Neuronal stem cell (in vitro differentiated cells): Measurements from ENCODE around the gene BHLHE41.
A peak's percentile ranks its signal among the peaks of the same experiment; 100 is the strongest.

Experiments used
- DNase-seq: peaks from one replicate; pipeline ENCODE4 v3.0.0-alpha.2; 2013; ENCODE audit warnings: low spot score
- H2AFZ ChIP-seq: one replicate; pipeline ENCODE4 v1.6.1; 2013; ENCODE audit warnings: mild to moderate bottlenecking, low read length, inconsistent platforms
- H2AK5ac ChIP-seq: 2 replicates; pipeline ENCODE4 v1.6.1; 2013; ENCODE audit warnings: low read depth, mild to moderate bottlenecking, inconsistent platforms, low read length, moderate library complexity, mixed read lengths
- H2BK120ac ChIP-seq: 2 replicates; pipeline ENCODE4 v1.6.1; 2013; ENCODE audit warnings: low read depth, mild to moderate bottlenecking, inconsistent platforms, low read length, moderate library complexity, mixed read lengths
- H2BK12ac ChIP-seq: one replicate; pipeline ENCODE4 v1.6.1; 2013; ENCODE audit warnings: low read length, inconsistent platforms
- H2BK15ac ChIP-seq: 2 replicates; pipeline ENCODE4 v1.6.1; 2013; ENCODE audit warnings: mild to moderate bottlenecking, low read length, inconsistent platforms, mixed read lengths
- H2BK5ac ChIP-seq: one replicate; pipeline ENCODE4 v1.6.1; 2013; ENCODE audit warnings: inconsistent platforms, mild to moderate bottlenecking, low read length, moderate library complexity
- H3K14ac ChIP-seq: one replicate; pipeline ENCODE4 v1.6.1; 2013; ENCODE audit warnings: low read length, inconsistent platforms
- H3K18ac ChIP-seq: 2 replicates; pipeline ENCODE4 v1.6.1; 2013; ENCODE audit warnings: low read length, inconsistent platforms
- H3K23ac ChIP-seq: 2 replicates; pipeline ENCODE4 v1.6.1; 2013; ENCODE audit warnings: low read depth, mild to moderate bottlenecking, mixed read lengths, low read length, inconsistent platforms; ENCODE audit not compliant: poor library complexity
- H3K27ac ChIP-seq: replicated peaks from 3 replicates; pipeline ENCODE4 v1.5.1; 2013; ENCODE audit warnings: low read length, inconsistent platforms
- H3K27me3 ChIP-seq, 3 experiments: 2 replicates each; pipeline ENCODE4 v1.6.1; 2013; ENCODE audit warnings: low read length in 3 of 3, mild to moderate bottlenecking in 2 of 3, inconsistent platforms in 1 of 3, low read depth in 1 of 3, mixed read lengths in 1 of 3, moderate library complexity in 1 of 3; ENCODE audit not compliant: control insufficient read depth in 3 of 3, insufficient read depth in 3 of 3
- H3K36me3 ChIP-seq, 2 donors: replicated peaks in 1 of 2; 2 replicates each; pipeline ENCODE4 v1.6.1; 2013; ENCODE audit warnings: low read length in 2 of 2; ENCODE audit not compliant: control insufficient read depth in 2 of 2, insufficient read depth in 2 of 2
- H3K4ac ChIP-seq: 2 replicates; pipeline ENCODE4 v1.6.1; 2013; ENCODE audit warnings: inconsistent platforms, mild to moderate bottlenecking, low read length, moderate library complexity
- H3K4me1 ChIP-seq, 2 donors: 1 replicate in 1 of 2; 2 replicates in 1 of 2; pipeline ENCODE4 v1.6.1; 2013; ENCODE audit warnings: low read length in 2 of 2, low read depth in 1 of 2; ENCODE audit not compliant: control insufficient read depth in 2 of 2, insufficient read depth in 1 of 2
- H3K4me2 ChIP-seq: one replicate; pipeline ENCODE4 v1.6.1; 2013; ENCODE audit warnings: mild to moderate bottlenecking, low read length, inconsistent platforms; ENCODE audit not compliant: insufficient read depth, poor library complexity, severe bottlenecking
- H3K4me3 ChIP-seq, 2 donors: 2 replicates each; pipeline ENCODE4 v1.5.1; 2013; ENCODE audit warnings: low read length in 2 of 2, mild to moderate bottlenecking in 2 of 2, inconsistent platforms in 1 of 2, moderate library complexity in 1 of 2
- H3K79me1 ChIP-seq: one replicate; pipeline ENCODE4 v1.6.1; 2013; ENCODE audit warnings: low read depth, mild to moderate bottlenecking, inconsistent platforms, low read length, moderate library complexity
- H3K9ac ChIP-seq: one replicate; pipeline ENCODE4 v1.6.1; 2013; ENCODE audit warnings: mild to moderate bottlenecking, low read depth, low read length, inconsistent platforms; ENCODE audit not compliant: poor library complexity
- H3K9me3 ChIP-seq, 2 donors: replicated peaks in 1 of 2; 2 replicates each; pipeline versions ENCODE3 to v1.6.1; 2013; ENCODE audit warnings: low read length in 2 of 2, mild to moderate bottlenecking in 2 of 2, inconsistent platforms in 1 of 2, low read depth in 1 of 2, mixed read lengths in 1 of 2, moderate library complexity in 1 of 2; ENCODE audit not compliant: control insufficient read depth in 2 of 2, insufficient read depth in 1 of 2
- H4K8ac ChIP-seq: one replicate; pipeline ENCODE4 v1.6.1; 2013; ENCODE audit warnings: low read depth, mild to moderate bottlenecking, inconsistent platforms, low read length, moderate library complexity
- H4K91ac ChIP-seq: one replicate; pipeline ENCODE4 v1.6.1; 2013; ENCODE audit warnings: low read length, low read depth, mild to moderate bottlenecking, inconsistent platforms; ENCODE audit not compliant: poor library complexity
- WGBS, 2 donors: extraction: QIAGEN DNeasy Blood & Tissue Kit; methylation state at CpG; one replicate each; pipeline ENCODE4 v1.1.7; 2013; ENCODE audit warnings: missing lambda C conversion rate in 2 of 2, mixed read lengths in 1 of 2; ENCODE audit not compliant: insufficient read length in 2 of 2, insufficient replicate concordance in 1 of 2; ENCODE audit errors: extremely low coverage in 2 of 2; 5-methylcytosine and 5-hydroxymethylcytosine counted together

Gene BHLHE41

GRCh38 chr12:26125400-26126339 is 833 bp upstream of the BHLHE41 start:
- H3K4me1 ChIP-seq = peaks cover 9 to 11% of the 10 kb centered on the region in 2 donors
- H3K36me3 ChIP-seq = no peaks in the 10 kb centered on the region
- peak overlapping the region; percentile 17 for H3K23ac ChIP-seq
- H2BK120ac ChIP-seq = no peak overlapping the region
- DNase-seq = peak; percentile 65
- no peaks in the 10 kb centered on the region for H3K79me1 ChIP-seq
- no peak overlapping the region for H4K91ac ChIP-seq
- H2BK15ac ChIP-seq = no peak overlapping the region
- no CpG with 5 or more reads among the region's 66 CpGs for WGBS, 2 donors
- peak overlapping the region; percentile 96 for H2AFZ ChIP-seq
- no peak overlapping the region for H4K8ac ChIP-seq
- H3K4ac ChIP-seq = no peak overlapping the region
- H3K9ac ChIP-seq = peak overlapping the region; percentile 47
- no peak overlapping the region for H2BK12ac ChIP-seq
- H3K18ac ChIP-seq = peak overlapping the region; percentile 35
- peaks cover 14 to 74% (median 72%) of the 10 kb centered on the region in 3 experiments for H3K27me3 ChIP-seq
- no peak overlapping the region for H3K14ac ChIP-seq
- no peak overlapping the region for H3K27ac ChIP-seq
- no peak overlapping the region for H2AK5ac ChIP-seq
- H3K4me3 ChIP-seq = peak overlapping the region; percentile 49 to 83
- H3K9me3 ChIP-seq = no peaks in the 10 kb centered on the region
- H3K4me2 ChIP-seq = peak overlapping the region; percentile 95
- H2BK5ac ChIP-seq = no peak overlapping the region

GRCh38 chr12:26123482-26123980 is 1.3 kb downstream of the BHLHE41 start:
- no peak for DNase-seq
- Histone ChIP-seq H3K27me3 (peaks cover 14 to 68% (median 65%) of the 10 kb centered on the region in 3 experiments), H3K36me3 (no peaks in the 10 kb centered on the region), H2AFZ (peak overlapping the region; percentile 92), H3K4me2 (peak overlapping the region; percentile 95), H3K23ac (no peak overlapping the region), H3K14ac (no peak overlapping the region), H2BK120ac (no peak overlapping the region), H3K4ac (no peak overlapping the region), H3K79me1 (no peaks in the 10 kb centered on the region), H3K18ac (no peak overlapping the region), H3K4me3 (no peak overlapping the region), H2BK15ac (no peak overlapping the region), H3K27ac (no peak overlapping the region), H2BK12ac (no peak overlapping the region), H2AK5ac (no peak overlapping the region), H4K91ac (no peak overlapping the region), H3K9me3 (no peaks in the 10 kb centered on the region), H4K8ac (no peak overlapping the region), H2BK5ac (no peak overlapping the region), H3K9ac (no peak overlapping the region), H3K4me1 (peaks cover 9 to 11% of the 10 kb centered on the region in 2 donors)
- no CpG with 5 or more reads among the region's 8 CpGs for WGBS, 2 donors

GRCh38 chr12:26122681-26123481 is 2.0 kb downstream of the BHLHE41 start:
- Histone ChIP-seq H2BK5ac (no peak overlapping the region), H2BK15ac (no peak overlapping the region), H3K14ac (no peak overlapping the region), H2AFZ (peak overlapping the region; percentile 92), H3K36me3 (no peaks in the 10 kb centered on the region), H3K27ac (no peak overlapping the region), H3K4me2 (peak overlapping the region; percentile 95), H2AK5ac (no peak overlapping the region), H3K4me1 (peaks cover 9 to 11% of the 10 kb centered on the region in 2 donors), H4K91ac (no peak overlapping the region), H3K18ac (peak overlapping the region; percentile 65), H3K79me1 (no peaks in the 10 kb centered on the region), H3K9ac (peak overlapping the region; percentile 30), H4K8ac (no peak overlapping the region), H3K27me3 (peaks cover 14 to 62% (median 61%) of the 10 kb centered on the region in 3 experiments), H2BK120ac (no peak overlapping the region), H3K9me3 (no peaks in the 10 kb centered on the region), H3K4me3 (peak overlapping the region; percentile 47 to 83), H3K4ac (no peak overlapping the region), H2BK12ac (no peak overlapping the region), H3K23ac (peak overlapping the region; percentile 58)
- WGBS, 2 donors = no CpG with 5 or more reads among the region's 69 CpGs
- peak; percentile 54 for DNase-seq
